ENCODE data around the gene UBE2Q1.
A peak's percentile ranks its signal among the peaks of the same experiment; 100 is the strongest.

UBE2Q1 gene

GRCh38 chr1:154501423-154502065 is 56.9 kb downstream of the UBE2Q1 start:
- DNase-seq = peak; percentile 4

- no peak for DNase-seq
Observed at GRCh38 chr1:154500533-154500932, 57.9 kb downstream of the UBE2Q1 start.

GRCh38 chr1:154499446-154499845 is 59.0 kb downstream of the UBE2Q1 start:
- no peak for DNase-seq
